ENCODE data around the gene WNT7B. TPM values are rescaled to one million over a fixed set of nuclear protein-coding genes. Genes with fewer than 3 reads are reported as not detected.

Gene WNT7B
- total RNA-seq, 2 experiments from 2014 or later, result not detected

DNA sequence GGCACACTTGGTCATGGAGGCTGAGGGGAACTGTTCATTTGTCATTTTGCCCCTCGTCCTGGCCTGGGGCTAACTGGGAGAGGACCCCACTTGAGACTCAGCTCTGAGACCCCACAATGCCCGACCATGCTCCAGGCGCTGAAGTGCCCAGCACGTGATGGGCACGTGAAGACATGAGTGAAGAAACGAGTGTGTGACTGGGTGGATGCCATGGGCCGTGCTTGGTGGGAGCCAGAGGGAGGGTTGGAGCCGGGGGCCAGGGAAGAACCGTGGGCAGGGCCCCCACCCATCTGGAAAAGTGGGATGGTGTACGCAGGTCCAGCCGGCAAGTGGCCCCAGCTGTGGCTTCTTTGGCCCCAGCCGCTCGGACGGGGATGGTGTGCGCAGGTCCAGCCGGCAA is 61.1 kb downstream of the WNT7B start:
- TF ChIP-seq, protein P1, sequence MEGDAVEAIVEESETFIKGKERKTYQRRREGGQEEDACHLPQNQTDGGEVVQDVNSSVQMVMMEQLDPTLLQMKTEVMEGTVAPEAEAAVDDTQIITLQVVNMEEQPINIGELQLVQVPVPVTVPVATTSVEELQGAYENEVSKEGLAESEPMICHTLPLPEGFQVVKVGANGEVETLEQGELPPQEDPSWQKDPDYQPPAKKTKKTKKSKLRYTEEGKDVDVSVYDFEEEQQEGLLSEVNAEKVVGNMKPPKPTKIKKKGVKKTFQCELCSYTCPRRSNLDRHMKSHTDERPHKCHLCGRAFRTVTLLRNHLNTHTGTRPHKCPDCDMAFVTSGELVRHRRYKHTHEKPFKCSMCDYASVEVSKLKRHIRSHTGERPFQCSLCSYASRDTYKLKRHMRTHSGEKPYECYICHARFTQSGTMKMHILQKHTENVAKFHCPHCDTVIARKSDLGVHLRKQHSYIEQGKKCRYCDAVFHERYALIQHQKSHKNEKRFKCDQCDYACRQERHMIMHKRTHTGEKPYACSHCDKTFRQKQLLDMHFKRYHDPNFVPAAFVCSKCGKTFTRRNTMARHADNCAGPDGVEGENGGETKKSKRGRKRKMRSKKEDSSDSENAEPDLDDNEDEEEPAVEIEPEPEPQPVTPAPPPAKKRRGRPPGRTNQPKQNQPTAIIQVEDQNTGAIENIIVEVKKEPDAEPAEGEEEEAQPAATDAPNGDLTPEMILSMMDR (IDR thresholded peaks at IDR 0.05), result no peak
- Mint-ChIP-seq H3K4me3 (no peak overlapping the region), H3K9me3 (no peaks in the 10 kb centered on the region), H3K27ac (no peak overlapping the region), H3K4me1 (ENCODE audit: low read depth) (no peaks in the 10 kb centered on the region), H3K36me3 (ENCODE audit: low read depth) (no peaks in the 10 kb centered on the region), H3K27me3 (peaks cover 5% of the 10 kb centered on the region)
- H3K27ac ChIP-seq (ENCODE audit: low read depth in 1 of 2, low read length in 2 of 2), result no peak overlapping the region
- ChIA-PET CTCF (no interaction called here), POLR2A (no interaction called here)
- ATAC-seq (ENCODE audit: poor library complexity) (no peak), DNase-seq (no peak)
- intact Hi-C loops (cut with DNase I, micrococcal nuclease), result no loop called here
- no peaks in the 10 kb centered on the region for H3K27me3 ChIP-seq (ENCODE audit: control insufficient read depth in 1 of 2, insufficient read depth in 2 of 2, low read length in 2 of 2)
- H3K4me1 ChIP-seq (ENCODE audit: insufficient read depth, low read length), result no peaks in the 10 kb centered on the region
- H3K4me3 ChIP-seq (ENCODE audit: low read length), result no peak overlapping the region
- H3K36me3 ChIP-seq (ENCODE audit: insufficient read depth, low read length), result no peaks in the 10 kb centered on the region
- H3K9me3 ChIP-seq (ENCODE audit: control insufficient read depth in 1 of 2, insufficient read depth in 1 of 2, low read length in 2 of 2), result peaks cover 0 to 21% of the 10 kb centered on the region in 2 experiments

DNA sequence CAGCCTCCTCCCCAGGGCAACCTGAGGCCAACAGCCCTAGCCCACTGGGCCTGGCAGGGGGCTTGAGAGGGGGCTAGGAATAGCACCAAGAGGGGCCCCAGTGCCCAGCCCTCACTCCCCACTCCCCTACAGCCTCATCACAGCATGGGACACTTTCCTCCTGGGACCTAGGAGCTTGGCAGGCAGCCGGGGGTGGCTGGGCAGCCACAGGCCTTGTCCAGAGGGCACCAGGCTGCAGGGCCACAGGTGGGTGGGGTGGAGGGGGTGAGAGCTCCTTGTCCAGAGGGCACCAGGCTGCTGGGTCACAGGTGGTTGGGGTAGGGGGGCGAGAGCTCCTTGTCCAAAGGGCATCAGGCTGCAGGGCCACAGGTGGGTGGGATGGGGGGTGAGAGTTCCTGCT is 61.8 kb downstream of the WNT7B start:
- intact Hi-C loops (cut with DNase I, micrococcal nuclease), result no loop called here
- TF ChIP-seq, protein P1 (IDR thresholded peaks at IDR 0.05), result no peak
- H3K9me3 Mint-ChIP-seq, result no peaks in the 10 kb centered on the region
- no peak overlapping the region for H3K4me3 Mint-ChIP-seq
- DNase-seq, result no peak
- H3K27ac Mint-ChIP-seq, result no peak overlapping the region
- H3K4me1 Mint-ChIP-seq (ENCODE audit: low read depth), result no peaks in the 10 kb centered on the region
- CTCF ChIA-PET, result interaction anchor here (0.6 kb wide), 1 partner anchor 296 kb away, joined by 3 read pairs; no protein-coding TSS in a partner anchor
- ATAC-seq (ENCODE audit: poor library complexity), result no peak
- Histone ChIP-seq H3K36me3 (ENCODE audit: insufficient read depth, low read length) (no peaks in the 10 kb centered on the region), H3K4me3 (ENCODE audit: low read length) (no peak overlapping the region), H3K4me1 (ENCODE audit: insufficient read depth, low read length) (no peaks in the 10 kb centered on the region), H3K9me3 (ENCODE audit: control insufficient read depth in 1 of 2, insufficient read depth in 1 of 2, low read length in 2 of 2) (peaks cover 0 to 21% of the 10 kb centered on the region in 2 experiments), H3K27me3 (ENCODE audit: control insufficient read depth in 1 of 2, insufficient read depth in 2 of 2, low read length in 2 of 2) (no peaks in the 10 kb centered on the region), H3K27ac (ENCODE audit: low read depth in 1 of 2, low read length in 2 of 2) (no peak overlapping the region)
- peaks cover 5% of the 10 kb centered on the region for H3K27me3 Mint-ChIP-seq
- POLR2A ChIA-PET, result no interaction called here
- no peaks in the 10 kb centered on the region for H3K36me3 Mint-ChIP-seq (ENCODE audit: low read depth)

DNA sequence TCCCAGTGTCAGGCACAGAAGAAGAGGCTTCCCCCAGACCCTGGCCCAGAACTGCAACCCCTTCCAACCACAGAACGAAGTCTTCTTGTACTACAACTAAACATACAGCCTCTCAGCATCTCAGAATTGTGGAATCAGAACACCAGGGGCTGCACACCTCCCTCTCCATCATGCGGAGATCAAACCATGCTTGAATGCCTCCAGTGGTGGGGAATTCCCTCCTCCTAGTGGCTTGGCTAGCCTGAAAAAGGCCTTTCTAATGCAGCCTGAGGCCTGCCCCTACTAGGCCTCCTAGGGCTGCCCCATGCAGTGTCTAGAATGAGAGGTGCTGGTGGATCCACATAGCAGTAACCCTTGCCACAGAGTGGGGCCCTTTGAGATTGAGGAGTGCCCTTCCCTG is 62.7 kb downstream of the WNT7B start:
- H3K4me1 ChIP-seq (ENCODE audit: insufficient read depth, low read length), result no peaks in the 10 kb centered on the region
- no peaks in the 10 kb centered on the region for H3K9me3 Mint-ChIP-seq
- no peaks in the 10 kb centered on the region for H3K4me1 Mint-ChIP-seq (ENCODE audit: low read depth)
- peaks cover 5% of the 10 kb centered on the region for H3K27me3 Mint-ChIP-seq
- H3K36me3 ChIP-seq (ENCODE audit: insufficient read depth, low read length), result no peaks in the 10 kb centered on the region
- ATAC-seq (ENCODE audit: poor library complexity) (no peak), DNase-seq (no peak)
- peaks cover 0 to 21% of the 10 kb centered on the region in 2 experiments for H3K9me3 ChIP-seq (ENCODE audit: control insufficient read depth in 1 of 2, insufficient read depth in 1 of 2, low read length in 2 of 2)
- ChIA-PET POLR2A (no interaction called here), CTCF (no interaction called here)
- H3K27me3 ChIP-seq (ENCODE audit: control insufficient read depth in 1 of 2, insufficient read depth in 2 of 2, low read length in 2 of 2), result no peaks in the 10 kb centered on the region
- TF ChIP-seq, protein P1 (IDR thresholded peaks at IDR 0.05), result no peak
- no peak overlapping the region for H3K4me3 ChIP-seq (ENCODE audit: low read length)
- H3K36me3 Mint-ChIP-seq (ENCODE audit: low read depth), result no peaks in the 10 kb centered on the region
- no peak overlapping the region for H3K27ac ChIP-seq (ENCODE audit: low read depth in 1 of 2, low read length in 2 of 2)
- H3K4me3 Mint-ChIP-seq, result no peak overlapping the region
- H3K27ac Mint-ChIP-seq, result no peak overlapping the region
- intact Hi-C loops (cut with DNase I, micrococcal nuclease), result no loop called here

Measured in CD4-positive, alpha-beta T cell (primary cell).